Liver (tissue), 9 donors: ENCODE data around the gene MTA2. TPM values are rescaled to one million over a fixed set of nuclear protein-coding genes. Genes with fewer than 3 reads are reported as not detected.

Experiments
- DNase-seq: peaks from one replicate; pipeline ENCODE4 v3.0.0-alpha.2; 2017; ENCODE audit warnings: low spot score
- H3K27ac ChIP-seq, 2 donors: one replicate each; pipeline ENCODE4 v1.7.0; 2013; ENCODE audit warnings: inconsistent platforms in 2 of 2, low read length in 2 of 2, control low read depth in 1 of 2, low read depth in 1 of 2, mild to moderate bottlenecking in 1 of 2
- H3K27me3 ChIP-seq, 4 donors: one replicate each; pipeline versions ENCODE4 v1.6.1 to v1.7.0; 2013; ENCODE audit warnings: low read length in 3 of 4, inconsistent platforms in 1 of 4, mild to moderate bottlenecking in 1 of 4, moderate library complexity in 1 of 4; ENCODE audit not compliant: control insufficient read depth in 4 of 4, insufficient read depth in 4 of 4
- H3K36me3 ChIP-seq, 4 donors: one replicate each; pipeline versions ENCODE4 v1.6.1 to v1.7.0; 2013; ENCODE audit warnings: low read length in 3 of 4, mild to moderate bottlenecking in 3 of 4, low read depth in 1 of 4, moderate library complexity in 1 of 4; ENCODE audit not compliant: control insufficient read depth in 4 of 4, insufficient read depth in 3 of 4
- H3K4me1 ChIP-seq, 4 donors: one replicate each; pipeline versions ENCODE4 v1.6.1 to v1.7.0; 2013; ENCODE audit warnings: low read length in 3 of 4, mild to moderate bottlenecking in 3 of 4, moderate library complexity in 1 of 4; ENCODE audit not compliant: control insufficient read depth in 4 of 4, insufficient read depth in 4 of 4
- H3K4me3 ChIP-seq, 3 donors: one replicate each; pipeline versions ENCODE4 v1.6.1 to v1.7.0; 2013; ENCODE audit warnings: low read length in 3 of 3, control low read depth in 1 of 3, low read depth in 1 of 3, mild to moderate bottlenecking in 1 of 3
- H3K9ac ChIP-seq, 2 donors: one replicate each; pipeline ENCODE4 v1.7.0; 2013; ENCODE audit warnings: low read length in 2 of 2, mild to moderate bottlenecking in 2 of 2, moderate library complexity in 2 of 2, control low read depth in 1 of 2, low read depth in 1 of 2
- H3K9me3 ChIP-seq, 4 donors: one replicate each; pipeline versions ENCODE4 v1.6.1 to v1.7.0; 2013; ENCODE audit warnings: low read length in 3 of 4; ENCODE audit not compliant: control insufficient read depth in 4 of 4
- EGR1 ChIP-seq, 2 donors: IDR thresholded peaks; 2 replicates each; pipeline ENCODE4 v1.6.1; 2016 to 2018; ENCODE audit warnings: antibody characterized with exemption in 2 of 2, low read depth in 2 of 2
- GABPA ChIP-seq, 2 donors: IDR thresholded peaks in 1 of 2; conservative IDR thresholded peaks in 1 of 2; 2 replicates each; pipeline ENCODE4 v1.6.1; 2016; ENCODE audit warnings: antibody characterized with exemption in 2 of 2, mild to moderate bottlenecking in 1 of 2, moderate library complexity in 1 of 2
- HNF4A ChIP-seq, 2 donors: conservative IDR thresholded peaks; 2 replicates each; pipeline ENCODE4 v1.6.1; 2016; ENCODE audit warnings: antibody characterized with exemption in 2 of 2, mild to moderate bottlenecking in 2 of 2
- HNF4G ChIP-seq: IDR thresholded peaks from 2 replicates; pipeline ENCODE4 v1.6.1; 2016; ENCODE audit warnings: antibody characterized with exemption
- JUND ChIP-seq, 2 donors: IDR thresholded peaks; 2 replicates each; pipeline ENCODE4 v1.6.1; 2016; ENCODE audit warnings: antibody characterized with exemption in 2 of 2
- NR2F2 ChIP-seq: IDR thresholded peaks from 2 replicates; pipeline ENCODE4 v1.6.1; 2016; ENCODE audit warnings: antibody characterized with exemption
- RAD21 ChIP-seq, 2 donors: IDR thresholded peaks; 2 replicates each; pipeline ENCODE4 v1.6.1; 2016; ENCODE audit warnings: antibody characterized with exemption in 2 of 2, mild to moderate bottlenecking in 2 of 2
- RXRA ChIP-seq, 2 donors: IDR thresholded peaks; 2 replicates each; pipeline ENCODE4 v1.6.1; 2017 to 2018; ENCODE audit warnings: antibody characterized with exemption in 2 of 2, mild to moderate bottlenecking in 1 of 2
- SP1 ChIP-seq: IDR thresholded peaks from 2 replicates; pipeline ENCODE4 v1.6.1; 2018; ENCODE audit warnings: antibody characterized with exemption, mild to moderate bottlenecking
- TAF1 ChIP-seq: conservative IDR thresholded peaks from 2 replicates; pipeline ENCODE4 v1.6.1; 2016; ENCODE audit warnings: antibody characterized with exemption, mild to moderate bottlenecking
- YY1 ChIP-seq: IDR thresholded peaks from 2 replicates; pipeline ENCODE4 v1.6.1; 2016; ENCODE audit warnings: antibody characterized with exemption, mild to moderate bottlenecking
- WGBS: extraction: QIAGEN DNeasy Blood & Tissue Kit; methylation state at CpG from one replicate; pipeline ENCODE4 v1.1.7; 2013; 5-methylcytosine and 5-hydroxymethylcytosine counted together
- polyA plus RNA-seq, 2 donors: library from polyadenylated mRNA; stranded (reverse) in 1 of 2; unstranded in 1 of 2; fragments of 200-250 nt in 1 of 2; fragments of >200 nt in 1 of 2; fragmentation: Nextera tagmentation in 1 of 2; extraction: Ambion mirVana in 1 of 2; gene quantifications; one replicate each; pipeline versions ENCODE4 v1.2.1 to v1.2.3, GENCODE V29; 2013 to 2015
- total RNA-seq, 2 donors: library from RNA; depleted of rRNA; stranded (reverse); fragments of >200 nt; gene quantifications; one replicate each; pipeline ENCODE4 v1.2.3, GENCODE V29; 2014
- TF ChIP-seq, protein P1 (sequence below): IDR thresholded peaks from 2 replicates; pipeline ENCODE4 v1.6.1; 2016; ENCODE audit warnings: antibody characterized with exemption
- TF ChIP-seq, protein P2 (sequence below): IDR thresholded peaks from 2 replicates; pipeline ENCODE4 v1.6.1; 2016; ENCODE audit warnings: antibody characterized with exemption
- TF ChIP-seq, protein P3 (sequence below): fragments of 150-350 bp; IDR thresholded peaks from 2 replicates; pipeline ENCODE4 v1.5.1; 2017; ENCODE audit warnings: improper control_type of control experiment, low read depth, low read length; ENCODE audit not compliant: missing input control
- TF ChIP-seq, protein P4 (sequence below): IDR thresholded peaks from 2 replicates; pipeline ENCODE4 v1.6.1; 2016; ENCODE audit warnings: antibody characterized with exemption
- TF ChIP-seq, protein P5 (sequence below): IDR thresholded peaks from 2 replicates; pipeline ENCODE4 v1.6.1; 2016; ENCODE audit warnings: antibody characterized with exemption, mild to moderate bottlenecking
- donor health status: healthy.
- donor health status: healthy.
- donor health status: healthy.
- donor health status: healthy.
- donor health status: healthy.

Gene MTA2
- total and polyA plus RNA-seq, 4 donors: 4.4 to 55.3 (median 32.3) TPM

DNA sequence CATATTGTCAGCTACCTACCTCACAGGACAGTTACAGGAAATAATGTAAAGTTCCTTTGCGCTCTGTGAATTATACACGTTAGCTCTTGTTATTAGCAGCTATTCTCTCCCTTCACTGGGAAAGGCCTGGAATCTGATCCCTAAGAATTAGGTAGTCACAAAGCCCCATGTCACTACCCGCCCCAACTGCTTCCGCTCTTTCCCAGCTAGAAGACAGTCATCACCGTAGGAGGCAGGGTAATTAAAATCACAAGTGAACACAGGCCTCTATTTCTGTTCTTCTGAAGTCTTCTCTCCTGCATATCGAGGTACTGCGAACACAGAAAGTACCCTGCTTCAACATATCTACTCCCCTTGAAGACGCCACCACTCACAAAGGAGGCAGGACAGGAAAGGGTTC, 42.5 kb downstream of the MTA2 start:
- H3K9ac ChIP-seq: no peak overlapping the region
- TF ChIP-seq EGR1 (IDR thresholded peaks at IDR 0.05; ENCODE audit: low read depth in 2 of 2) (no peak), HNF4A (conservative IDR thresholded peaks at IDR 0.05) (no peak), SP1 (no peak), RAD21 (IDR thresholded peaks at IDR 0.05) (no peak), NR2F2 (no peak), GABPA (IDR thresholded peaks at IDR 0.05 in 1 of 2, conservative IDR thresholded peaks at IDR 0.05 in 1 of 2) (no peak), RXRA (IDR thresholded peaks at IDR 0.05) (no peak), TAF1 (no peak), JUND (IDR thresholded peaks at IDR 0.05) (no peak)
- TF ChIP-seq, protein P1, sequence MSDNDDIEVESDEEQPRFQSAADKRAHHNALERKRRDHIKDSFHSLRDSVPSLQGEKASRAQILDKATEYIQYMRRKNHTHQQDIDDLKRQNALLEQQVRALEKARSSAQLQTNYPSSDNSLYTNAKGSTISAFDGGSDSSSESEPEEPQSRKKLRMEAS: no peak
- TF ChIP-seq, protein P2, sequence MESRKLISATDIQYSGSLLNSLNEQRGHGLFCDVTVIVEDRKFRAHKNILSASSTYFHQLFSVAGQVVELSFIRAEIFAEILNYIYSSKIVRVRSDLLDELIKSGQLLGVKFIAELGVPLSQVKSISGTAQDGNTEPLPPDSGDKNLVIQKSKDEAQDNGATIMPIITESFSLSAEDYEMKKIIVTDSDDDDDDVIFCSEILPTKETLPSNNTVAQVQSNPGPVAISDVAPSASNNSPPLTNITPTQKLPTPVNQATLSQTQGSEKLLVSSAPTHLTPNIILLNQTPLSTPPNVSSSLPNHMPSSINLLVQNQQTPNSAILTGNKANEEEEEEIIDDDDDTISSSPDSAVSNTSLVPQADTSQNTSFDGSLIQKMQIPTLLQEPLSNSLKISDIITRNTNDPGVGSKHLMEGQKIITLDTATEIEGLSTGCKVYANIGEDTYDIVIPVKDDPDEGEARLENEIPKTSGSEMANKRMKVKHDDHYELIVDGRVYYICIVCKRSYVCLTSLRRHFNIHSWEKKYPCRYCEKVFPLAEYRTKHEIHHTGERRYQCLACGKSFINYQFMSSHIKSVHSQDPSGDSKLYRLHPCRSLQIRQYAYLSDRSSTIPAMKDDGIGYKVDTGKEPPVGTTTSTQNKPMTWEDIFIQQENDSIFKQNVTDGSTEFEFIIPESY: no peak
- TF ChIP-seq, protein P3, sequence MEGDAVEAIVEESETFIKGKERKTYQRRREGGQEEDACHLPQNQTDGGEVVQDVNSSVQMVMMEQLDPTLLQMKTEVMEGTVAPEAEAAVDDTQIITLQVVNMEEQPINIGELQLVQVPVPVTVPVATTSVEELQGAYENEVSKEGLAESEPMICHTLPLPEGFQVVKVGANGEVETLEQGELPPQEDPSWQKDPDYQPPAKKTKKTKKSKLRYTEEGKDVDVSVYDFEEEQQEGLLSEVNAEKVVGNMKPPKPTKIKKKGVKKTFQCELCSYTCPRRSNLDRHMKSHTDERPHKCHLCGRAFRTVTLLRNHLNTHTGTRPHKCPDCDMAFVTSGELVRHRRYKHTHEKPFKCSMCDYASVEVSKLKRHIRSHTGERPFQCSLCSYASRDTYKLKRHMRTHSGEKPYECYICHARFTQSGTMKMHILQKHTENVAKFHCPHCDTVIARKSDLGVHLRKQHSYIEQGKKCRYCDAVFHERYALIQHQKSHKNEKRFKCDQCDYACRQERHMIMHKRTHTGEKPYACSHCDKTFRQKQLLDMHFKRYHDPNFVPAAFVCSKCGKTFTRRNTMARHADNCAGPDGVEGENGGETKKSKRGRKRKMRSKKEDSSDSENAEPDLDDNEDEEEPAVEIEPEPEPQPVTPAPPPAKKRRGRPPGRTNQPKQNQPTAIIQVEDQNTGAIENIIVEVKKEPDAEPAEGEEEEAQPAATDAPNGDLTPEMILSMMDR: no peak
- TF ChIP-seq, protein P4, sequence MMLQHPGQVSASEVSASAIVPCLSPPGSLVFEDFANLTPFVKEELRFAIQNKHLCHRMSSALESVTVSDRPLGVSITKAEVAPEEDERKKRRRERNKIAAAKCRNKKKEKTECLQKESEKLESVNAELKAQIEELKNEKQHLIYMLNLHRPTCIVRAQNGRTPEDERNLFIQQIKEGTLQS: no peak
- TF ChIP-seq, protein P5, sequence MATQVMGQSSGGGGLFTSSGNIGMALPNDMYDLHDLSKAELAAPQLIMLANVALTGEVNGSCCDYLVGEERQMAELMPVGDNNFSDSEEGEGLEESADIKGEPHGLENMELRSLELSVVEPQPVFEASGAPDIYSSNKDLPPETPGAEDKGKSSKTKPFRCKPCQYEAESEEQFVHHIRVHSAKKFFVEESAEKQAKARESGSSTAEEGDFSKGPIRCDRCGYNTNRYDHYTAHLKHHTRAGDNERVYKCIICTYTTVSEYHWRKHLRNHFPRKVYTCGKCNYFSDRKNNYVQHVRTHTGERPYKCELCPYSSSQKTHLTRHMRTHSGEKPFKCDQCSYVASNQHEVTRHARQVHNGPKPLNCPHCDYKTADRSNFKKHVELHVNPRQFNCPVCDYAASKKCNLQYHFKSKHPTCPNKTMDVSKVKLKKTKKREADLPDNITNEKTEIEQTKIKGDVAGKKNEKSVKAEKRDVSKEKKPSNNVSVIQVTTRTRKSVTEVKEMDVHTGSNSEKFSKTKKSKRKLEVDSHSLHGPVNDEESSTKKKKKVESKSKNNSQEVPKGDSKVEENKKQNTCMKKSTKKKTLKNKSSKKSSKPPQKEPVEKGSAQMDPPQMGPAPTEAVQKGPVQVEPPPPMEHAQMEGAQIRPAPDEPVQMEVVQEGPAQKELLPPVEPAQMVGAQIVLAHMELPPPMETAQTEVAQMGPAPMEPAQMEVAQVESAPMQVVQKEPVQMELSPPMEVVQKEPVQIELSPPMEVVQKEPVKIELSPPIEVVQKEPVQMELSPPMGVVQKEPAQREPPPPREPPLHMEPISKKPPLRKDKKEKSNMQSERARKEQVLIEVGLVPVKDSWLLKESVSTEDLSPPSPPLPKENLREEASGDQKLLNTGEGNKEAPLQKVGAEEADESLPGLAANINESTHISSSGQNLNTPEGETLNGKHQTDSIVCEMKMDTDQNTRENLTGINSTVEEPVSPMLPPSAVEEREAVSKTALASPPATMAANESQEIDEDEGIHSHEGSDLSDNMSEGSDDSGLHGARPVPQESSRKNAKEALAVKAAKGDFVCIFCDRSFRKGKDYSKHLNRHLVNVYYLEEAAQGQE: no peak
- DNase-seq: no peak
- H3K4me1 ChIP-seq: peaks cover 0 to 39% (median 22%) of the 10 kb centered on the region in 4 donors
- H3K27me3 ChIP-seq: no peaks in the 10 kb centered on the region
- H3K36me3 ChIP-seq: peaks cover 11 to 31% (median 24%) of the 10 kb centered on the region in 4 donors
- H3K9me3 ChIP-seq: no peaks in the 10 kb centered on the region
- H3K27ac ChIP-seq: no peak overlapping the region
- 87% methylated on average over 8 of the region's 8 CpGs for WGBS
- H3K4me3 ChIP-seq: no peak overlapping the region

DNA sequence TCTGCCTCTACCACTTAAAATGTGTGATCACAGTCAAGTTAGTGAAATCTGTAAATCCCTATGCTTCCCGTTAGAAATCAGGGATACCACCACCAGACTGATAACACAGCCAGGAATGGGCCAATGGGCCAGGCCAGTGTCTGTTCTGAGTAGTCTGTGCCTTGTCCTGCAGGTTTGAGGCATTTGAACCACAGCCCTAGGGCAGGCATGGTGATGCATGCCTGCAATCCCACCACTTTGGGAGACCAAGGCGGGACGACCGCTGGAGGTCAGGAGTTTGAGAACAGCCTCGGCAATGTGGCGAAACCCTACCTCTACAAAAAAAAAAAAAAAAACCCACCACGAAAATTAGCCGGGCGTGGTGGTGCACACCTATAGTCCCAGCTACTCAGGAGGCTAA, 43.0 kb downstream of the MTA2 start:
- Histone ChIP-seq H3K4me3 (no peak overlapping the region), H3K36me3 (peaks cover 10 to 28% (median 21%) of the 10 kb centered on the region in 4 donors), H3K27ac (no peak overlapping the region), H3K27me3 (no peaks in the 10 kb centered on the region), H3K9ac (no peak overlapping the region), H3K4me1 (peaks cover 0 to 39% (median 27%) of the 10 kb centered on the region in 4 donors), H3K9me3 (no peaks in the 10 kb centered on the region)
- no peak for TF ChIP-seq YY1
- TF ChIP-seq, protein P1: no peak
- TF ChIP-seq JUND (IDR thresholded peaks at IDR 0.05): no peak
- no peak for TF ChIP-seq TAF1
- no peak for TF ChIP-seq RXRA (IDR thresholded peaks at IDR 0.05)
- no peak for TF ChIP-seq GABPA (IDR thresholded peaks at IDR 0.05 in 1 of 2, conservative IDR thresholded peaks at IDR 0.05 in 1 of 2)
- no peak for TF ChIP-seq NR2F2
- TF ChIP-seq EGR1 (IDR thresholded peaks at IDR 0.05; ENCODE audit: low read depth in 2 of 2): no peak
- TF ChIP-seq SP1: no peak
- TF ChIP-seq, protein P3: no peak
- TF ChIP-seq, protein P2: no peak
- TF ChIP-seq HNF4G: no peak
- DNase-seq: no peak
- 90% methylated on average over 9 of the region's 9 CpGs for WGBS
